CD14-positive monocyte (primary cell): ENCODE results near the gene FBXO7. TPM values are rescaled to one million over a fixed set of nuclear protein-coding genes. Genes with fewer than 3 reads are reported as not detected.

Experiments used
- DNase-seq, 3 donors: peaks; one replicate each; pipeline ENCODE4 v3.0.0-alpha.2; 2011 to 2022
- H2AFZ ChIP-seq: 2 replicates; pipeline ENCODE4 v1.6.0; 2012; ENCODE audit warnings: mild to moderate bottlenecking, low read depth, low read length, inconsistent platforms; ENCODE audit not compliant: insufficient read depth, poor library complexity, severe bottlenecking
- H3K27ac ChIP-seq, 2 donors: 1 replicate in 1 of 2; 2 replicates in 1 of 2; pipeline ENCODE4 v1.5.1; 2012 to 2013; ENCODE audit warnings: low read length in 2 of 2, control low read depth in 1 of 2, inconsistent platforms in 1 of 2, low read depth in 1 of 2, mild to moderate bottlenecking in 1 of 2
- H3K27me3 ChIP-seq, 2 donors: one replicate each; pipeline versions ENCODE4 v1.6.0 to v1.6.1; 2011 to 2013; ENCODE audit warnings: low read length in 2 of 2; ENCODE audit not compliant: control insufficient read depth in 2 of 2, insufficient read depth in 2 of 2
- H3K36me3 ChIP-seq, 2 donors: replicated peaks in 1 of 2; 1 replicate in 1 of 2; 2 replicates in 1 of 2; pipeline versions ENCODE4 v1.5.1 to v1.6.1; 2012 to 2013; ENCODE audit warnings: low read length in 2 of 2, control low read depth in 1 of 2, inconsistent platforms in 1 of 2, mild to moderate bottlenecking in 1 of 2; ENCODE audit not compliant: insufficient read depth in 2 of 2, control insufficient read depth in 1 of 2
- H3K4me1 ChIP-seq, 2 donors: 1 replicate in 1 of 2; 2 replicates in 1 of 2; pipeline versions ENCODE4 v1.5.1 to v1.6.1; 2012 to 2013; ENCODE audit warnings: low read length in 2 of 2, control low read depth in 1 of 2, inconsistent platforms in 1 of 2, mild to moderate bottlenecking in 1 of 2, moderate library complexity in 1 of 2; ENCODE audit not compliant: insufficient read depth in 2 of 2, control insufficient read depth in 1 of 2
- H3K4me2 ChIP-seq: replicated peaks from 2 replicates; pipeline ENCODE3; 2012; ENCODE audit warnings: low read length, moderate library complexity, mild to moderate bottlenecking; ENCODE audit not compliant: poor library complexity, severe bottlenecking; ENCODE audit errors: extremely low read depth
- H3K4me3 ChIP-seq, 3 experiments: fragments of 200-600 bp in 1 of 3; sonication (generic) in 1 of 3; replicated peaks in 1 of 3; 1 replicate in 2 of 3; 2 replicates in 1 of 3; pipeline ENCODE4 v1.5.1; 2011 to 2013; ENCODE audit warnings: low read length in 3 of 3, mild to moderate bottlenecking in 3 of 3, control low read depth in 2 of 3, low read depth in 2 of 3, inconsistent platforms in 1 of 3, moderate library complexity in 1 of 3
- H3K79me2 ChIP-seq: 2 replicates; pipeline ENCODE4 v1.6.0; 2012; ENCODE audit warnings: mild to moderate bottlenecking, control low read depth, inconsistent platforms, low read length, moderate library complexity; ENCODE audit not compliant: insufficient read depth
- H3K9ac ChIP-seq: 2 replicates; pipeline ENCODE4 v1.6.0; 2017; ENCODE audit warnings: low read length, mild to moderate bottlenecking; ENCODE audit not compliant: insufficient read depth, poor library complexity, severe bottlenecking
- H3K9me3 ChIP-seq, 2 donors: replicated peaks in 1 of 2; 1 replicate in 1 of 2; 2 replicates in 1 of 2; pipeline versions ENCODE4 v1.5.1 to v1.6.1; 2012 to 2013; ENCODE audit warnings: low read length in 2 of 2, control low read depth in 1 of 2; ENCODE audit not compliant: control insufficient read depth in 1 of 2, insufficient read depth in 1 of 2
- H4K20me1 ChIP-seq: 2 replicates; pipeline ENCODE4 v1.6.0; 2012; ENCODE audit warnings: mild to moderate bottlenecking, low read length, control low read depth, moderate library complexity; ENCODE audit not compliant: insufficient read depth
- H3K27ac Mint-ChIP-seq, 7 donors: one replicate each; pipeline ENCODE4 v1.8.0; 2020; ENCODE audit warnings: mild to moderate bottlenecking in 7 of 7, mixed read lengths in 7 of 7, moderate library complexity in 6 of 7, inconsistent platforms in 2 of 7
- H3K27me3 Mint-ChIP-seq, 3 donors: one replicate each; pipeline ENCODE4 v1.8.0; 2021 to 2022; ENCODE audit warnings: low read depth in 3 of 3, mild to moderate bottlenecking in 3 of 3, mixed read lengths in 3 of 3, moderate library complexity in 3 of 3, inconsistent platforms in 1 of 3
- H3K36me3 Mint-ChIP-seq, 2 donors: one replicate each; pipeline ENCODE4 v1.8.0; 2020; ENCODE audit warnings: mixed read lengths in 2 of 2, inconsistent platforms in 1 of 2, mild to moderate bottlenecking in 1 of 2
- H3K4me1 Mint-ChIP-seq: one replicate; pipeline ENCODE4 v1.8.0; 2020; ENCODE audit warnings: mild to moderate bottlenecking, mixed read lengths
- H3K4me3 Mint-ChIP-seq, 2 donors: one replicate each; pipeline ENCODE4 v1.8.0; 2020; ENCODE audit warnings: mild to moderate bottlenecking in 2 of 2, mixed read lengths in 2 of 2, moderate library complexity in 1 of 2
- H3K9me3 Mint-ChIP-seq, 7 donors: one replicate each; pipeline ENCODE4 v1.8.0; 2020 to 2022; ENCODE audit warnings: mixed read lengths in 7 of 7, mild to moderate bottlenecking in 6 of 7, moderate library complexity in 6 of 7, inconsistent platforms in 2 of 7
- CTCF ChIP-seq: fragments of 200-600 bp; IDR thresholded peaks from one replicate; pipeline ENCODE4 v1.8.0; 2022; ENCODE audit warnings: antibody characterized with exemption, mild to moderate bottlenecking
- WGBS: methylation state at CpG from one replicate; pipeline ENCODE4 v1.1.5; 2013; ENCODE audit warnings: missing lambda C conversion rate; ENCODE audit not compliant: insufficient coverage; 5-methylcytosine and 5-hydroxymethylcytosine counted together
- intact Hi-C, 2 donors: fragments of 100-400 bp; cut with micrococcal nuclease; formaldehyde crosslinking; loops; one replicate each; pipeline versions ENCODE4 v1.15.0 to v1.15.1; 2023
- polyA plus RNA-seq, 3 donors: library from polyadenylated mRNA; depleted of rRNA in 1 of 3; unstranded in 2 of 3; stranded (reverse) in 1 of 3; fragments of 300-500 nt in 2 of 3; fragments of >200 nt in 1 of 3; fragmentation: Illumina TruSeq in 2 of 3; gene quantifications; 1 replicate in 2 of 3; 2 replicates in 1 of 3; pipeline ENCODE4 v1.2.3, GENCODE V29; 2012 to 2021

Gene FBXO7
- polyA plus RNA-seq, 3 donors: 56.7 to 116 (median 103) TPM

GRCh38 chr22:32469799-32470212 lies 4.8 kb upstream of the FBXO7 start:
- no peak overlapping the region for H3K4me3 Mint-ChIP-seq

GRCh38 chr22:32473388-32473952 lies 1.1 kb upstream of the FBXO7 start:
- Histone ChIP-seq H3K36me3 (peaks cover 0 to under 1% of the 10 kb centered on the region in 2 donors), H3K4me2 (peak overlapping the region; percentile 78), H4K20me1 (peaks cover 22% of the 10 kb centered on the region), H3K27ac (peak overlapping the region in 1 of 2 donors; percentile 95), H3K4me1 (peaks cover 21 to 41% of the 10 kb centered on the region in 2 donors), H3K9me3 (no peaks in the 10 kb centered on the region), H3K4me3 (peak overlapping the region in 2 of 3 experiments; percentile 56 to 81), H3K79me2 (peaks cover 50% of the 10 kb centered on the region), H3K9ac (peak overlapping the region; percentile 98), H3K27me3 (no peaks in the 10 kb centered on the region), H2AFZ (peak overlapping the region; percentile 92)
- peaks cover 29% of the 10 kb centered on the region for H3K4me1 Mint-ChIP-seq
- peak overlapping the region in 4 of 7 donors; percentile 22 to 91 (median 66) for H3K27ac Mint-ChIP-seq
- TF ChIP-seq CTCF: peak; percentile 86
- H3K9me3 Mint-ChIP-seq: no peaks in the 10 kb centered on the region
- 44% methylated on average over 3 of the region's 6 CpGs for WGBS
- H3K4me3 Mint-ChIP-seq: peak overlapping the region; percentile 93 to 95
- peaks cover 0 to 6% (median 3%) of the 10 kb centered on the region in 3 donors for H3K27me3 Mint-ChIP-seq
- DNase-seq: peak; percentile 15 to 56 (median 21)
- intact Hi-C loops: loop anchor here (5.0 to 10.0 kb wide), 3 partner anchors 59 to 1499 kb away; partner anchors contain the start of gene RTCB (in 1 of the 2)
- H3K36me3 Mint-ChIP-seq: no peaks in the 10 kb centered on the region

More at GRCh38 chr22:32469799-32470212, 4.8 kb upstream of the FBXO7 start:
- no peaks in the 10 kb centered on the region for H3K9me3 Mint-ChIP-seq
- peaks cover 13% of the 10 kb centered on the region for H3K79me2 ChIP-seq
- no peak for TF ChIP-seq CTCF
- no peak overlapping the region for H3K27ac Mint-ChIP-seq
- peaks cover 8 to 17% of the 10 kb centered on the region in 2 donors for H3K4me1 ChIP-seq
- H3K4me3 ChIP-seq: no peak overlapping the region
- H3K36me3 ChIP-seq: no peaks in the 10 kb centered on the region
- peaks cover 11 to 24% (median 15%) of the 10 kb centered on the region in 3 donors for H3K27me3 Mint-ChIP-seq
- no peak overlapping the region for H3K4me2 ChIP-seq
- peaks cover 16% of the 10 kb centered on the region for H3K4me1 Mint-ChIP-seq
- H3K36me3 Mint-ChIP-seq: no peaks in the 10 kb centered on the region
- no peak overlapping the region for H2AFZ ChIP-seq
- H3K27ac ChIP-seq: no peak overlapping the region
- no peak overlapping the region for H3K9ac ChIP-seq
- intact Hi-C loops: loop anchor here (5.0 to 10.0 kb wide), 3 partner anchors 55 to 1495 kb away; partner anchors contain the start of gene RTCB (in 1 of the 2)
- peaks cover 0 to 2% of the 10 kb centered on the region in 2 donors for H3K27me3 ChIP-seq
- WGBS: 100% methylated on average over 1 of the region's 6 CpGs
- H3K9me3 ChIP-seq: no peaks in the 10 kb centered on the region
- no peaks in the 10 kb centered on the region for H4K20me1 ChIP-seq
- peak; percentile 17 to 55 (median 27) for DNase-seq
